Activated naive CD8-positive, alpha-beta T cell (primary cell): ENCODE data around the gene AGBL4.

Experiments
- H3K27ac Mint-ChIP-seq: one replicate; pipeline ENCODE4 v1.8.0; 2021; ENCODE audit warnings: mixed read lengths
- H3K27me3 Mint-ChIP-seq: one replicate; pipeline ENCODE4 v1.8.0; 2021; ENCODE audit warnings: mixed read lengths
- H3K36me3 Mint-ChIP-seq: one replicate; pipeline ENCODE4 v1.8.0; 2021; ENCODE audit warnings: mixed read lengths
- H3K4me1 Mint-ChIP-seq: one replicate; pipeline ENCODE4 v1.8.0; 2021; ENCODE audit warnings: low read depth, mixed read lengths
- H3K4me3 Mint-ChIP-seq: one replicate; pipeline ENCODE4 v1.8.0; 2021; ENCODE audit warnings: mild to moderate bottlenecking, mixed read lengths
- H3K9me3 Mint-ChIP-seq: one replicate; pipeline ENCODE4 v1.8.0; 2021; ENCODE audit warnings: low read depth, mixed read lengths

The AGBL4 gene

GRCh38 chr1:48869116-48869893 lies 1154.4 kb downstream of the AGBL4 start:
- Mint-ChIP-seq H3K36me3 (no peaks in the 10 kb centered on the region), H3K9me3 (no peaks in the 10 kb centered on the region), H3K27me3 (peaks cover 8% of the 10 kb centered on the region), H3K27ac (no peak overlapping the region), H3K4me3 (no peak overlapping the region), H3K4me1 (no peaks in the 10 kb centered on the region)

GRCh38 chr1:48864913-48865312 lies 1158.8 kb downstream of the AGBL4 start:
- Mint-ChIP-seq H3K27me3 (peaks cover 3% of the 10 kb centered on the region), H3K9me3 (peaks cover 11% of the 10 kb centered on the region)

GRCh38 chr1:48859456-48859855 lies 1164.3 kb downstream of the AGBL4 start:
- H3K4me1 Mint-ChIP-seq, result no peaks in the 10 kb centered on the region
- no peak overlapping the region for H3K4me3 Mint-ChIP-seq
- H3K27me3 Mint-ChIP-seq, result peaks cover 17% of the 10 kb centered on the region
- no peak overlapping the region for H3K27ac Mint-ChIP-seq
- peaks cover 11% of the 10 kb centered on the region for H3K9me3 Mint-ChIP-seq
- H3K36me3 Mint-ChIP-seq, result no peaks in the 10 kb centered on the region

More at GRCh38 chr1:48864913-48865312, 1158.8 kb downstream of the AGBL4 start:
- Mint-ChIP-seq H3K4me3 (no peak overlapping the region), H3K4me1 (no peaks in the 10 kb centered on the region), H3K36me3 (no peaks in the 10 kb centered on the region), H3K27ac (no peak overlapping the region)

GRCh38 chr1:48858200-48858920 lies 1165.4 kb downstream of the AGBL4 start:
- Mint-ChIP-seq H3K27me3 (peaks cover 16% of the 10 kb centered on the region), H3K4me3 (no peak overlapping the region), H3K27ac (no peak overlapping the region), H3K9me3 (peaks cover 11% of the 10 kb centered on the region), H3K36me3 (no peaks in the 10 kb centered on the region), H3K4me1 (no peaks in the 10 kb centered on the region)

- Mint-ChIP-seq H3K4me3 (no peak overlapping the region), H3K4me1 (no peaks in the 10 kb centered on the region), H3K27me3 (peaks cover 6% of the 10 kb centered on the region), H3K9me3 (no peaks in the 10 kb centered on the region), H3K36me3 (no peaks in the 10 kb centered on the region), H3K27ac (no peak overlapping the region)
These were observed 1170.7 kb downstream of the AGBL4 start for GRCh38 chr1:48853006-48853405.

GRCh38 chr1:48851638-48852037 lies 1172.1 kb downstream of the AGBL4 start:
- no peak overlapping the region for H3K27ac Mint-ChIP-seq
- no peaks in the 10 kb centered on the region for H3K36me3 Mint-ChIP-seq
- H3K27me3 Mint-ChIP-seq, result peaks cover 5% of the 10 kb centered on the region
- no peak overlapping the region for H3K4me3 Mint-ChIP-seq
- H3K4me1 Mint-ChIP-seq, result no peaks in the 10 kb centered on the region
- no peaks in the 10 kb centered on the region for H3K9me3 Mint-ChIP-seq

- Mint-ChIP-seq H3K27ac (no peak overlapping the region), H3K36me3 (no peaks in the 10 kb centered on the region), H3K4me3 (no peak overlapping the region), H3K9me3 (no peaks in the 10 kb centered on the region), H3K27me3 (peaks cover 1% of the 10 kb centered on the region), H3K4me1 (no peaks in the 10 kb centered on the region)
These were observed 1175.7 kb downstream of the AGBL4 start for GRCh38 chr1:48848035-48848434.

- peaks cover 2% of the 10 kb centered on the region for H3K27me3 Mint-ChIP-seq
- no peaks in the 10 kb centered on the region for H3K9me3 Mint-ChIP-seq
- H3K4me3 Mint-ChIP-seq, result no peak overlapping the region
- no peaks in the 10 kb centered on the region for H3K36me3 Mint-ChIP-seq
- no peak overlapping the region for H3K27ac Mint-ChIP-seq
- no peaks in the 10 kb centered on the region for H3K4me1 Mint-ChIP-seq
These were observed 1177.3 kb downstream of the AGBL4 start for GRCh38 chr1:48846441-48846840.

GRCh38 chr1:48844187-48844586 lies 1179.6 kb downstream of the AGBL4 start:
- H3K9me3 Mint-ChIP-seq, result no peaks in the 10 kb centered on the region
- H3K36me3 Mint-ChIP-seq, result no peaks in the 10 kb centered on the region
- H3K4me1 Mint-ChIP-seq, result no peaks in the 10 kb centered on the region
- H3K4me3 Mint-ChIP-seq, result no peak overlapping the region
- no peak overlapping the region for H3K27ac Mint-ChIP-seq
- peaks cover 7% of the 10 kb centered on the region for H3K27me3 Mint-ChIP-seq

GRCh38 chr1:48841966-48842365 lies 1181.8 kb downstream of the AGBL4 start:
- Mint-ChIP-seq H3K27ac (no peak overlapping the region), H3K36me3 (no peaks in the 10 kb centered on the region), H3K9me3 (no peaks in the 10 kb centered on the region), H3K27me3 (peaks cover 9% of the 10 kb centered on the region), H3K4me3 (no peak overlapping the region), H3K4me1 (no peaks in the 10 kb centered on the region)

- Mint-ChIP-seq H3K27ac (no peak overlapping the region), H3K36me3 (no peaks in the 10 kb centered on the region), H3K4me1 (no peaks in the 10 kb centered on the region), H3K9me3 (no peaks in the 10 kb centered on the region), H3K4me3 (no peak overlapping the region), H3K27me3 (peaks cover 10% of the 10 kb centered on the region)
These were observed 1182.3 kb downstream of the AGBL4 start for GRCh38 chr1:48841461-48841860.

GRCh38 chr1:48831120-48831978 lies 1192.4 kb downstream of the AGBL4 start:
- H3K27me3 Mint-ChIP-seq, result peaks cover 22% of the 10 kb centered on the region
- no peak overlapping the region for H3K4me3 Mint-ChIP-seq
- H3K9me3 Mint-ChIP-seq, result no peaks in the 10 kb centered on the region
- H3K36me3 Mint-ChIP-seq, result no peaks in the 10 kb centered on the region
- no peaks in the 10 kb centered on the region for H3K4me1 Mint-ChIP-seq
- H3K27ac Mint-ChIP-seq, result no peak overlapping the region

GRCh38 chr1:48830715-48831114 lies 1193.0 kb downstream of the AGBL4 start:
- Mint-ChIP-seq H3K36me3 (no peaks in the 10 kb centered on the region), H3K4me1 (no peaks in the 10 kb centered on the region), H3K4me3 (no peak overlapping the region), H3K9me3 (no peaks in the 10 kb centered on the region), H3K27me3 (peaks cover 19% of the 10 kb centered on the region), H3K27ac (no peak overlapping the region)

- H3K36me3 Mint-ChIP-seq, result no peaks in the 10 kb centered on the region
- peaks cover 14% of the 10 kb centered on the region for H3K27me3 Mint-ChIP-seq
- H3K4me1 Mint-ChIP-seq, result no peaks in the 10 kb centered on the region
- H3K27ac Mint-ChIP-seq, result no peak overlapping the region
- H3K4me3 Mint-ChIP-seq, result no peak overlapping the region
- no peaks in the 10 kb centered on the region for H3K9me3 Mint-ChIP-seq
These were observed 1194.3 kb downstream of the AGBL4 start for GRCh38 chr1:48829446-48829845.

GRCh38 chr1:48823168-48823567 lies 1200.6 kb downstream of the AGBL4 start:
- peaks cover 11% of the 10 kb centered on the region for H3K27me3 Mint-ChIP-seq
- no peaks in the 10 kb centered on the region for H3K4me1 Mint-ChIP-seq
- H3K36me3 Mint-ChIP-seq, result no peaks in the 10 kb centered on the region
- H3K4me3 Mint-ChIP-seq, result no peak overlapping the region
- no peaks in the 10 kb centered on the region for H3K9me3 Mint-ChIP-seq
- no peak overlapping the region for H3K27ac Mint-ChIP-seq
